Measurements from ENCODE around the gene L2HGDH. TPM values are rescaled to one million over a fixed set of nuclear protein-coding genes. Genes with fewer than 3 reads are reported as not detected.

The L2HGDH gene
- total and polyA plus RNA-seq, 9 of the 15 experiments (the other 6 are each of a cell fraction or from before 2014, with no cell fraction given), result 1.7 to 16.1 (median 10.5) TPM

- peak; percentile 72 to 82 (median 78) for TF ChIP-seq CTCF (IDR thresholded peaks at IDR 0.05 in 2 of 3, conservative IDR thresholded peaks at IDR 0.05 in 1 of 3; ENCODE audit: insufficient read depth in 2 of 3, low read depth in 1 of 3, low read length in 3 of 3)
- no peak for TF ChIP-seq CEBPG (CRISPR knock-in tag; IDR thresholded peaks at IDR 0.05)
- no peak for TF ChIP-seq CEBPG (tag; conservative IDR thresholded peaks at IDR 0.05 in 1 of 2, IDR thresholded peaks at IDR 0.05 in 1 of 2)
- peak; percentile 51 for TF ChIP-seq CBFA2T3 (IDR thresholded peaks at IDR 0.05)
- peak; percentile 88 for TF ChIP-seq SMARCA4 (IDR thresholded peaks at IDR 0.05)
- peak; percentile 75 for TF ChIP-seq MEIS2 (IDR thresholded peaks at IDR 0.05; ENCODE audit: partially characterized antibody)
- TF ChIP-seq PKNOX1 (IDR thresholded peaks at IDR 0.05), result peak; percentile 93
- no peak for TF ChIP-seq ESRRA (IDR thresholded peaks at IDR 0.05; ENCODE audit: borderline replicate concordance, low read depth)
- no peak for TF ChIP-seq ZNF212 (CRISPR knock-in tag; IDR thresholded peaks at IDR 0.05)
- TF ChIP-seq PREB (CRISPR knock-in tag; IDR thresholded peaks at IDR 0.05), result no peak
- no peak for TF ChIP-seq ETS2 (tag; IDR thresholded peaks at IDR 0.05; ENCODE audit: borderline replicate concordance, poor library complexity, severe bottlenecking)
- TF ChIP-seq HSF4 (CRISPR knock-in tag; IDR thresholded peaks at IDR 0.05; ENCODE audit: borderline replicate concordance), result no peak
- TF ChIP-seq POLR3G (IDR thresholded peaks at IDR 0.05; ENCODE audit: extremely low read depth, insufficient read length, insufficient replicate concordance), result no peak
- TF ChIP-seq PML (IDR thresholded peaks at IDR 0.05; ENCODE audit: low read length), result no peak
- TF ChIP-seq ZBTB1 (CRISPR knock-in tag; IDR thresholded peaks at IDR 0.05; ENCODE audit: borderline replicate concordance, low read depth), result no peak
- peak; percentile 38; the same call in 1 of the 2 replicates for TF ChIP-seq CC2D1A (IDR thresholded peaks at IDR 0.05)
- no peak for TF ChIP-seq CEBPZ (IDR thresholded peaks at IDR 0.05; ENCODE audit: borderline replicate concordance, low read depth, low read length)
- TF ChIP-seq ASH1L (IDR thresholded peaks at IDR 0.05; ENCODE audit: borderline replicate concordance, low read depth, partially characterized antibody), result no peak
- TF ChIP-seq TCF7L2 (IDR thresholded peaks at IDR 0.05; ENCODE audit: low read depth, low read length), result no peak
- TF ChIP-seq ETV6 (IDR thresholded peaks at IDR 0.05; ENCODE audit: borderline replicate concordance in 1 of 2, low read depth in 2 of 2, low read length in 1 of 2), result no peak
- no peak for TF ChIP-seq ETV6 (CRISPR knock-in tag; IDR thresholded peaks at IDR 0.05; ENCODE audit: borderline replicate concordance)
- TF ChIP-seq ZFX (CRISPR knock-in tag; IDR thresholded peaks at IDR 0.05), result no peak
Measured at GRCh38 chr14:50321009-50321660, 9.1 kb upstream of the L2HGDH start (continued).
